HG03108 (cell line): ENCODE results near the gene GLRA3.
A peak's percentile ranks its signal among the peaks of the same experiment; 100 is the strongest.
"Not testable (repeated sequence)": the region's sequence is repeated elsewhere in the genome, so short reads cannot be mapped to it uniquely, and the experiment has no call there.

Experiments used
- ATAC-seq: cut with Tn5 transposase; IDR thresholded peaks from one replicate; pipeline ENCODE4 v1.9.1; 2021; ENCODE audit warnings: moderate library complexity; ENCODE audit not compliant: unreplicated experiment

The GLRA3 gene

DNA sequence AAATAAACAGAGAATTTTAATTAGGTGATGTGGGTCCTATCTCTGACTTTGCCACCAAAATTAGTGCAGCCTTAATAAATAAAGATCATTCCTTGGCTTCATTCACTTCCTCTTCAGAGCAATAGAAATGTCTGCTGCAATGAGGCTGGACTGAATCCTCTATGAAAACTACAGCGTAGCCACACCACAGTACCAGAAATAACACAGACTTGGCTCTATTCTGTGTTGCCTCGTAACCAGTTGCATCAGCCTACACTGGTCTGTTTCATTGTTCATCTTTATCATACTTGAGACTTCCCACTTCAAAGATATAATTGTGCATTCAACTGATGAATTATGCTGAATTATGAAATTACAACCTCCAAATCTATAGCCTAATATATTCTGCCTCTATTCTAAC is 15.8 kb downstream of the GLRA3 start:
- no peak for ATAC-seq

DNA sequence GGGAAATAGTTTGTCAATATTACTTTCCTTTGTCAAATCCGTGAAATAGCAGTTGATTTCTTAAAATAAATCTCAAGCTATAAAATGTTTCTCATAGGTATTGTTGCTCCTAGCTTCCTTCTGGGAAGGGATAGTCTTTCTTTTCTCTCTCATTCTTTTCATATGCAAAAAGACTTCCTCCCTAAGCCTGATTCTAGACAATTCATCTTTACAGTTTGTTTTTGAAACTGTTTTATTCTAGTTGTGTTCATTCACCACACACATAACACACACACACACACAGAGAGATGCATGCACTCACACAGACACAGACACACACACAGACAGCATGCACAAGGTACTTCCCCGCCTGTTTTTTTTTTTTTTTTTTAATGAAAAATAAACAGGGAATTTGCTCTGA is 18.2 kb downstream of the GLRA3 start:
- ATAC-seq, result no peak

- ATAC-seq, result no peak
Observed at GRCh38 chr4:174808836-174809235, 20.2 kb downstream of the GLRA3 start.

GRCh38 chr4:174808119-174808518 is 20.9 kb downstream of the GLRA3 start:
- no peak for ATAC-seq

DNA sequence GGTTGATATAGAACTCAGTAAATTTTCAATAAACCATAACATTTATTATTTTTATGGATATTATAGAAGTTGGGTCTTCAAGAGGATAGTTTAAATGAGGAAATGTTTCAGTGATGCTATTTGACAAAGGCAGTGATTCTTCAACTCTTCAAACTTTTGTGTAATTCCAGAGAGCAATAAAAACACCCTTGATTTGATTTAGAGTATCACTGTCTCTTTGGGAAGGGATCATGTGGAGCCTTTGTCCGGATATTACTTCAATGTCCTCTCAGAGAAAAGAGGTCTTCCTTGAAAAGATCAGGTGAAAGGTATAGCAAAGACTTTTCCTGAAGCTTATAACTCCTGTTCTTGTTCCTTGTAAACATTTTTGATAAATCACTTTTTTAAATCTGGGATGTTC is 23.3 kb downstream of the GLRA3 start:
- no peak for ATAC-seq

GRCh38 chr4:174794543-174795094 is 34.4 kb downstream of the GLRA3 start:
- no peak for ATAC-seq

- no peak for ATAC-seq
Observed at GRCh38 chr4:174789657-174790056, 39.4 kb downstream of the GLRA3 start.

GRCh38 chr4:174778274-174778986 is 50.6 kb downstream of the GLRA3 start:
- ATAC-seq, result not testable (repeated sequence)

- ATAC-seq, result no peak
Observed at GRCh38 chr4:174775366-174775765, 53.7 kb downstream of the GLRA3 start.

DNA sequence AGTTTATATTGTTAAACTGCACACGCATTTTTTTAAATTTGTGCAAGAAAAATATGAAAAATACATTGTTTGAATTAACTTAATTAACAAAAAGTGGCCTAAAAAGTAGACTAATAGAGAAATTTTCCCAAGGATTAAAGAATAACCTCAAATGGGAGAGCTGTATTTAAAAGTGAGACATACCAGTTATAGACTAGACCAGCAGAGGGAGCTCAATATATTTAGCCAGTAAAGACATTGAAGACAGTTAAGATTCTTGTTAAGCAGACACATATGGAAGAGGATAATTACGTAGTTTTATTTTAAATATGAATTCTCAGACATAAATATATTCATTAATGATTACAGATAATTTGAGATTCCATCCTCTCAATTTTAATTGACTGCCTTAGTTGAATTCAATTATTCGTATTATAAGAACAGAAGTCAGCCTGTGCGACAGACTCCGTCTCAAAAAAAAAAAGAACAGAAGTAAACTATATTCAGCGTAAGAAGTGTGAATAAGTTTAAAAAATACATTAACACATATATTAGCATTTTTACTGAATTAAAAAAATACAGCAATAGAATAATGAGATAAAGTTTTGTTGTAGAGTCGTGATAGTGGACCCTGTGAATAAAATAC is 64.8 kb downstream of the GLRA3 start:
- peak; percentile 68 for ATAC-seq

GRCh38 chr4:174763454-174764104 is 65.5 kb downstream of the GLRA3 start:
- peak; percentile 68 for ATAC-seq

GRCh38 chr4:174761451-174761850 is 67.6 kb downstream of the GLRA3 start:
- no peak for ATAC-seq

DNA sequence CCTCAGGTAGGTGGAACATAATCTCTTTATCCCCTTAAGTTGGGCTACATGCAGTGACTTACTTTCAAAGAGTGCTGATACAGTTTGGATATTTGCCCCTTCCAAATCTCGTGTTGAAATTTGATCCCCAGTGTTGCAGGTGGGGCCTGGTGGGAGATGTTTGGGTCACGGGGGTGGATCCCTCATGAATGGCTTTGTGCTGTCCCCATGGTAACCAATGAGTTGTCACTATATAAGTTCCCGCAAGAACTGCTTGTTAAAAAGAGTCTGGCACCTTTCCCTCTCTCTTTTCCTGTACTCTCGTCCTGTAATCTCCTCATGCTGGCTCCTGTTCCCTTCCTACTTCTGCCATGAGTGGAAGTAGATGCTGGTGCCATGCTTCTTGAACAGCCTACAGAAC is 71.3 kb downstream of the GLRA3 start:
- no peak for ATAC-seq

- no peak for ATAC-seq
Observed at GRCh38 chr4:174753021-174753420, 76.0 kb downstream of the GLRA3 start.

GRCh38 chr4:174752026-174752425 is 77.0 kb downstream of the GLRA3 start:
- no peak for ATAC-seq

DNA sequence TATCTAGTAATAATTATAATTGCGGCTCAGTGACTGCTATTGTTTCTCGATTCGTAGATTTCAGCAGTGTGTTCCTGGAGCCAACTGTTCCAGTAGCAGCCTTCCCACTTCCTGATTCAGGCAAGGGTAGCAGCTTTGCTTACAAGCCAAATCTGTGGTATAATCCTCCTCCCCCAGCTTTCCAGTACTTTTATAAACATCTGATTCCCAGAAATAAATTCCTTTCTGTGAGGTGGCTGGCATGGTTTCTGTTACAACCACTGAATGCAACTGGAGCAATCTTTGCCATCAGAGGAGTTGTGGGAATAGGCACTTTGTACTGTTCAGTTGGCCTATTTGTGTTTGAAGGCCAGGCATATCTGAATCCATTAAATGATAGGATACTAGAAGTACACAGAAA is 80.0 kb downstream of the GLRA3 start:
- ATAC-seq, result no peak

DNA sequence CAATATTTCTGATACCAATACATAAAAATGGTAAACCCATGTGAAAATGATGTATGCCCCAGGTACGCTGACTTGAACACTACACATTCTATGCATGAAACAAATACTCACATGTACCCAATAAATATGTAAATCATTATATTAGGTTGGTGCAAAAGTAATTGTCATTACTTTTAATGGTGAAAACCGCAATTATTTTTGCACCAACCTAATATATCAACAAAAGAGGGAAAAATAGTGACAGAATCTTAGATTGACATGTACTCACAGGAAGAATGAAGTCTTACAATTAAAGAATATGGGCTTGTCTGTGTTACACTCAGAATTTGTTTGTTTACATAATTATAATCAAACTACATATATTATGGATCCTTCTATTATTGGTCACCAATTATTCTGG is 82.3 kb downstream of the GLRA3 start:
- ATAC-seq, result no peak

- no peak for ATAC-seq
Observed at GRCh38 chr4:174742561-174742960, 86.5 kb downstream of the GLRA3 start.

DNA sequence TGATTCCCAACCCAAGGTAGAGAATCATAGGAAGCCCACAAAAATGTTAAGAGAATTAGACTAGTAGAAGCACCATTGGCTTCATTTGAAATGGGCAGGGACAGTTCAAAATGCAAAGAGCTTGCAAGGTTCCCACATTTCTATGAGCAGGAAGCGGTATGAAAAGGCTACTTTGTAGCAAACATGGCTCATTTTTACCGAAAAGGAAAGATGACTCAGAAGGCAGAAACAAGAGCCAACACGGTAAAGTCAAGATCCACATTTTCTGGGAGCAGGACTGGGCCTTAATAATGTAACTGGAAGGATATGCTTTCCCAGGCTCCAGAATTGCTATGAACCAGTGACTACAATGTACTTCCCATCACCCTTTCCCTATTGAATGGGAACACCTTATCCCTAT is 89.5 kb downstream of the GLRA3 start:
- ATAC-seq, result no peak

DNA sequence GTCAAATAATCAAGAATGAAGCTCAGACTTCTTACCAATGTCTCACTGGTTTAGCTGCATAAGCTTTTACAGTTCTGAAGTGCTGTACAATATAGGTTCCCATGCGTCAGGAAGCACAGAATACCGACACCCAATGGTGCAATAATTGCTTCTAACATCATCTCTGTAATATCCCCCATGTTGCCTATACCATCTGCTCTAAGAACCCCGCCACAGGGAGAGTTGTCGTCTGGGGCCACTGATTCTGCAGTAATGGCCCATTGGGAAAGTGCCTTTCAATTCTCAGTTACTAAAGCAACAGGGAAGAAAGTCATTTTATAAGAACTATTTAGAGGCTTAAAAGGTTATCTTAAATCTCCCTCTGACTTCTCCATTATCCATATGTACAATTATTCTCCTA is 94.9 kb downstream of the GLRA3 start:
- no peak for ATAC-seq

GRCh38 chr4:174717828-174718227 is 111.2 kb downstream of the GLRA3 start:
- no peak for ATAC-seq
